ENCODE measurements around the gene KCNT2.
"Not testable (repeated sequence)": the region's sequence is repeated elsewhere in the genome, so short reads cannot be mapped to it uniquely, and the experiment has no call there.

The KCNT2 gene

GRCh38 chr1:196590959-196591358 lies 17.3 kb downstream of the KCNT2 start:
- DNase-seq (ENCODE audit: low read depth in 1 of 2, low spot score in 1 of 2) = no peak

- DNase-seq (ENCODE audit: low read depth in 1 of 2, low spot score in 1 of 2) = no peak
Observed at GRCh38 chr1:196590012-196590708, 18.1 kb downstream of the KCNT2 start.

GRCh38 chr1:196584696-196585095 lies 23.5 kb downstream of the KCNT2 start:
- no peak for DNase-seq (ENCODE audit: low read depth in 1 of 2, low spot score in 1 of 2)

GRCh38 chr1:196577386-196577785 lies 30.9 kb downstream of the KCNT2 start:
- DNase-seq (ENCODE audit: low read depth in 1 of 2, low spot score in 1 of 2) = no peak

- no peak for DNase-seq (ENCODE audit: low read depth in 1 of 2, low spot score in 1 of 2)
Observed at GRCh38 chr1:196573226-196573625, 35.0 kb downstream of the KCNT2 start.

- no peak for DNase-seq (ENCODE audit: low read depth in 1 of 2, low spot score in 1 of 2)
Observed at GRCh38 chr1:196567238-196567637, 41.0 kb downstream of the KCNT2 start.

GRCh38 chr1:196563768-196564167 lies 44.5 kb downstream of the KCNT2 start:
- DNase-seq (ENCODE audit: low read depth in 1 of 2, low spot score in 1 of 2) = no peak

GRCh38 chr1:196559314-196559713 lies 48.9 kb downstream of the KCNT2 start:
- DNase-seq (ENCODE audit: low read depth in 1 of 2, low spot score in 1 of 2) = no peak

GRCh38 chr1:196558411-196558810 lies 49.8 kb downstream of the KCNT2 start:
- no peak for DNase-seq (ENCODE audit: low read depth in 1 of 2, low spot score in 1 of 2)

- DNase-seq (ENCODE audit: low read depth in 1 of 2, low spot score in 1 of 2) = no peak
Observed at GRCh38 chr1:196557797-196558196, 50.4 kb downstream of the KCNT2 start.

GRCh38 chr1:196550731-196551130 lies 57.5 kb downstream of the KCNT2 start:
- no peak for DNase-seq (ENCODE audit: low read depth in 1 of 2, low spot score in 1 of 2)

GRCh38 chr1:196546272-196547111 lies 61.7 kb downstream of the KCNT2 start:
- no peak for DNase-seq (ENCODE audit: low read depth in 1 of 2, low spot score in 1 of 2)

GRCh38 chr1:196545222-196545621 lies 63.0 kb downstream of the KCNT2 start:
- DNase-seq (ENCODE audit: low read depth in 1 of 2, low spot score in 1 of 2) = no peak

GRCh38 chr1:196544617-196545016 lies 63.6 kb downstream of the KCNT2 start:
- DNase-seq (ENCODE audit: low read depth in 1 of 2, low spot score in 1 of 2) = no peak

- DNase-seq (ENCODE audit: low read depth in 1 of 2, low spot score in 1 of 2) = no peak
Observed at GRCh38 chr1:196543833-196544232, 64.4 kb downstream of the KCNT2 start.

- DNase-seq (ENCODE audit: low read depth in 1 of 2, low spot score in 1 of 2) = no peak
Observed at GRCh38 chr1:196538473-196538872, 69.8 kb downstream of the KCNT2 start.

GRCh38 chr1:196535727-196536126 lies 72.5 kb downstream of the KCNT2 start:
- no peak for DNase-seq (ENCODE audit: low read depth in 1 of 2, low spot score in 1 of 2)

GRCh38 chr1:196531737-196532524 lies 76.3 kb downstream of the KCNT2 start:
- DNase-seq (ENCODE audit: low read depth in 1 of 2, low spot score in 1 of 2) = no peak

GRCh38 chr1:196527919-196528318 lies 80.3 kb downstream of the KCNT2 start:
- no peak for DNase-seq (ENCODE audit: low read depth in 1 of 2, low spot score in 1 of 2)

GRCh38 chr1:196522574-196523345 lies 85.5 kb downstream of the KCNT2 start:
- DNase-seq (ENCODE audit: low read depth in 1 of 2, low spot score in 1 of 2) = not testable (repeated sequence)

- DNase-seq (ENCODE audit: low read depth in 1 of 2, low spot score in 1 of 2) = no peak
Observed at GRCh38 chr1:196517193-196517592, 91.0 kb downstream of the KCNT2 start.
